ENCODE results near the gene MRPS27. TPM values are rescaled to one million over a fixed set of nuclear protein-coding genes. Genes with fewer than 3 reads are reported as not detected.
"Not testable (repeated sequence)": the region's sequence is repeated elsewhere in the genome, so short reads cannot be mapped to it uniquely, and the experiment has no call there.

MRPS27 gene
- total RNA-seq, 1 experiment from 2014 or later, result 61.2 TPM

- TF ChIP-seq CTCF (IDR thresholded peaks at IDR 0.05; ENCODE audit: unreplicated experiment), result no peak
- peaks cover 13% of the 10 kb centered on the region for H3K36me3 Mint-ChIP-seq (ENCODE audit: insufficient read depth, unreplicated experiment)
- no peak for DNase-seq
- no TSS peak for BruUV-seq (replicated peaks)
- peaks cover 16% of the 10 kb centered on the region for H3K4me1 Mint-ChIP-seq (ENCODE audit: low read depth, unreplicated experiment)
- intact Hi-C loops (cut with micrococcal nuclease; ENCODE audit: unreplicated experiment), result no loop called here
- H3K4me3 Mint-ChIP-seq (ENCODE audit: low read depth, unreplicated experiment), result no peak overlapping the region
- no peaks in the 10 kb centered on the region for H3K9me3 Mint-ChIP-seq (ENCODE audit: low read depth, unreplicated experiment)
- no peak overlapping the region for H3K27ac Mint-ChIP-seq (ENCODE audit: unreplicated experiment)
- CTCF ChIA-PET, result no interaction called here
- no peaks in the 10 kb centered on the region for H3K27me3 Mint-ChIP-seq (ENCODE audit: unreplicated experiment)
Measured at GRCh38 chr5:72328172-72328571, 8.1 kb upstream of the MRPS27 start.

GRCh38 chr5:72326306-72326649 is 6.2 kb upstream of the MRPS27 start:
- TF ChIP-seq CTCF (IDR thresholded peaks at IDR 0.05; ENCODE audit: unreplicated experiment), result no peak
- peaks cover 17% of the 10 kb centered on the region for H3K4me1 Mint-ChIP-seq (ENCODE audit: low read depth, unreplicated experiment)
- intact Hi-C loops (cut with micrococcal nuclease; ENCODE audit: unreplicated experiment), result no loop called here
- no peak overlapping the region for H3K4me3 Mint-ChIP-seq (ENCODE audit: low read depth, unreplicated experiment)
- no peak overlapping the region for H3K27ac Mint-ChIP-seq (ENCODE audit: unreplicated experiment)
- peaks cover 15% of the 10 kb centered on the region for H3K36me3 Mint-ChIP-seq (ENCODE audit: insufficient read depth, unreplicated experiment)
- H3K27me3 Mint-ChIP-seq (ENCODE audit: unreplicated experiment), result no peaks in the 10 kb centered on the region
- DNase-seq, result no peak
- CTCF ChIA-PET, result no interaction called here
- BruUV-seq (replicated peaks), result no TSS peak
- no peaks in the 10 kb centered on the region for H3K9me3 Mint-ChIP-seq (ENCODE audit: low read depth, unreplicated experiment)

GRCh38 chr5:72325566-72326305 is 5.7 kb upstream of the MRPS27 start:
- H3K27me3 Mint-ChIP-seq (ENCODE audit: unreplicated experiment), result no peaks in the 10 kb centered on the region
- H3K36me3 Mint-ChIP-seq (ENCODE audit: insufficient read depth, unreplicated experiment), result peaks cover 20% of the 10 kb centered on the region
- no peaks in the 10 kb centered on the region for H3K9me3 Mint-ChIP-seq (ENCODE audit: low read depth, unreplicated experiment)
- no peak for DNase-seq
- no peak overlapping the region for H3K4me3 Mint-ChIP-seq (ENCODE audit: low read depth, unreplicated experiment)
- no peak overlapping the region for H3K27ac Mint-ChIP-seq (ENCODE audit: unreplicated experiment)
- no peak for TF ChIP-seq CTCF (IDR thresholded peaks at IDR 0.05; ENCODE audit: unreplicated experiment)
- BruUV-seq (replicated peaks), result no TSS peak
- H3K4me1 Mint-ChIP-seq (ENCODE audit: low read depth, unreplicated experiment), result peaks cover 17% of the 10 kb centered on the region
- CTCF ChIA-PET, result interaction anchor here (0.7 kb wide), 1 partner anchor 311 kb away, joined by 3 read pairs; no protein-coding TSS in a partner anchor
- intact Hi-C loops (cut with micrococcal nuclease; ENCODE audit: unreplicated experiment), result no loop called here

GRCh38 chr5:72324189-72324825 is 4.3 kb upstream of the MRPS27 start:
- no peak overlapping the region for H3K4me3 Mint-ChIP-seq (ENCODE audit: low read depth, unreplicated experiment)
- no peak overlapping the region for H3K27ac Mint-ChIP-seq (ENCODE audit: unreplicated experiment)
- H3K27me3 Mint-ChIP-seq (ENCODE audit: unreplicated experiment), result no peaks in the 10 kb centered on the region
- CTCF ChIA-PET, result no interaction called here
- no TSS peak for BruUV-seq (replicated peaks)
- H3K36me3 Mint-ChIP-seq (ENCODE audit: insufficient read depth, unreplicated experiment), result peaks cover 26% of the 10 kb centered on the region
- intact Hi-C loops (cut with micrococcal nuclease; ENCODE audit: unreplicated experiment), result no loop called here
- peaks cover 17% of the 10 kb centered on the region for H3K4me1 Mint-ChIP-seq (ENCODE audit: low read depth, unreplicated experiment)
- no peak for TF ChIP-seq CTCF (IDR thresholded peaks at IDR 0.05; ENCODE audit: unreplicated experiment)
- H3K9me3 Mint-ChIP-seq (ENCODE audit: low read depth, unreplicated experiment), result no peaks in the 10 kb centered on the region
- DNase-seq, result no peak

- peak overlapping the region; percentile 95 for H3K4me3 Mint-ChIP-seq (ENCODE audit: low read depth, unreplicated experiment)
- DNase-seq, result peak; percentile 30
- TSS peak; percentile 72 for BruUV-seq (replicated peaks)
- intact Hi-C loops (cut with micrococcal nuclease; ENCODE audit: unreplicated experiment); H3K27me3 Mint-ChIP-seq (ENCODE audit: unreplicated experiment); H3K9me3 Mint-ChIP-seq (ENCODE audit: low read depth, unreplicated experiment): not testable (repeated sequence)
- peaks cover 22% of the 10 kb centered on the region for H3K4me1 Mint-ChIP-seq (ENCODE audit: low read depth, unreplicated experiment)
- H3K27ac Mint-ChIP-seq (ENCODE audit: unreplicated experiment), result peak overlapping the region; percentile 92
- CTCF ChIA-PET, result interaction anchor here (0.7 to 1.0 kb wide), 4 partner anchors 12 to 539 kb away, joined by 3 to 7 read pairs (median 4); no protein-coding TSS in a partner anchor
- H3K36me3 Mint-ChIP-seq (ENCODE audit: insufficient read depth, unreplicated experiment), result peaks cover 41% of the 10 kb centered on the region
Measured at GRCh38 chr5:72319435-72319975, 535 bp downstream of the MRPS27 start.

Measured in Calu3 (cell line).